Keratinocyte (primary cell): ENCODE results near the gene ADAMTS2. TPM values are rescaled to one million over a fixed set of nuclear protein-coding genes. Genes with fewer than 3 reads are reported as not detected.

Experiments used
- DNase-seq: peaks from one replicate; pipeline ENCODE4 v3.0.0-alpha.2; 2011; ENCODE audit warnings: low read depth, missing footprints, low spot score
- FAIRE-seq: peaks from 2 replicates; lab custom pipeline; 2011; peaks lifted over from hg19 to GRCh38; lab: Jason Lieb, UNC
- H2AFZ ChIP-seq: 2 replicates; pipeline ENCODE4 v1.6.0; 2012; ENCODE audit warnings: low read length, control low read depth, inconsistent platforms; ENCODE audit not compliant: control insufficient read depth
- H3K27ac ChIP-seq: 2 replicates; pipeline ENCODE4 v1.5.1; 2011; ENCODE audit warnings: low read length; ENCODE audit not compliant: control insufficient read depth, insufficient read depth
- H3K27me3 ChIP-seq: 3 replicates; pipeline ENCODE4 v1.6.0; 2011; ENCODE audit warnings: low read length; ENCODE audit not compliant: control insufficient read depth, insufficient read depth; ENCODE audit errors: extremely low read depth
- H3K36me3 ChIP-seq, 2 experiments: 2 replicates in 1 of 2; 3 replicates in 1 of 2; pipeline ENCODE4 v1.5.1; 2011; ENCODE audit warnings: low read length in 2 of 2, mild to moderate bottlenecking in 1 of 2; ENCODE audit not compliant: control insufficient read depth in 2 of 2, insufficient read depth in 2 of 2; ENCODE audit errors: extremely low read depth in 1 of 2
- H3K4me1 ChIP-seq: 3 replicates; pipeline ENCODE4 v1.5.1; 2011; ENCODE audit warnings: low read length; ENCODE audit not compliant: control insufficient read depth, insufficient read depth; ENCODE audit errors: extremely low read depth
- H3K4me2 ChIP-seq: 3 replicates; pipeline ENCODE4 v1.6.0; 2011; ENCODE audit warnings: low read depth, low read length; ENCODE audit not compliant: control insufficient read depth, insufficient read depth; ENCODE audit errors: extremely low read depth
- H3K4me3 ChIP-seq, 3 experiments: fragments of 200-600 bp in 1 of 3; sonication (generic) in 1 of 3; 2 replicates in 2 of 3; 3 replicates in 1 of 3; pipeline ENCODE4 v1.5.1; 2011 to 2016; ENCODE audit warnings: low read length in 3 of 3, mild to moderate bottlenecking in 3 of 3, control low read depth in 2 of 3, inconsistent platforms in 1 of 3, low read depth in 1 of 3, mixed read lengths in 1 of 3, mixed run types in 1 of 3, moderate library complexity in 1 of 3; ENCODE audit not compliant: control insufficient read depth in 2 of 3, insufficient read depth in 2 of 3; ENCODE audit errors: extremely low read depth in 1 of 3
- H3K79me2 ChIP-seq: 2 replicates; pipeline ENCODE4 v1.6.0; 2012; ENCODE audit warnings: low read length; ENCODE audit not compliant: control insufficient read depth, insufficient read depth
- H3K9ac ChIP-seq: 3 replicates; pipeline ENCODE4 v1.6.0; 2011; ENCODE audit warnings: low read length; ENCODE audit not compliant: control insufficient read depth, insufficient read depth; ENCODE audit errors: extremely low read depth
- H3K9me1 ChIP-seq: 3 replicates; pipeline ENCODE4 v1.6.0; 2011; ENCODE audit warnings: low read length; ENCODE audit not compliant: control insufficient read depth, insufficient read depth; ENCODE audit errors: extremely low read depth
- H3K9me3 ChIP-seq: 2 replicates; pipeline ENCODE4 v1.5.1; 2012; ENCODE audit warnings: low read depth, low read length; ENCODE audit not compliant: control insufficient read depth
- H4K20me1 ChIP-seq: 3 replicates; pipeline ENCODE4 v1.6.0; 2011; ENCODE audit warnings: low read length; ENCODE audit not compliant: control insufficient read depth, insufficient read depth; ENCODE audit errors: extremely low read depth
- EZH2 ChIP-seq: IDR thresholded peaks from one replicate; pipeline ENCODE4 v1.6.1; 2012; ENCODE audit warnings: inconsistent platforms, mild to moderate bottlenecking, low read length, moderate library complexity
- dilution Hi-C: fragments of 300-500 bp; cut with MboI; formaldehyde crosslinking; loops from one replicate; pipeline ENCODE4 v1.7.0; 2020; ENCODE audit warnings: low sequenced_read_pairs; ENCODE audit not compliant: extremely low pct_ligation_motif_present
- polyA plus RNA-seq, 5 experiments: library from polyadenylated mRNA; depleted of rRNA in 3 of 5; stranded (reverse) in 3 of 5; stranded (forward) in 1 of 5; unstranded in 1 of 5; fragments of >200 nt; gene quantifications; 1 replicate in 1 of 5; 2 replicates in 3 of 5; 3 replicates in 1 of 5; pipeline versions ENCODE4 v1.2.1 to v1.2.3, GENCODE V29; 2011 to 2012; ENCODE audit warnings: missing spikeins in 2 of 5, low read depth in 1 of 5, low replicate concordance in 1 of 5
- TF ChIP-seq, protein P1 (sequence below), 3 experiments: IDR thresholded peaks in 1 of 3; conservative IDR thresholded peaks in 1 of 3; optimal IDR thresholded peaks in 1 of 3; 2 replicates in 2 of 3; 3 replicates in 1 of 3; pipeline versions ENCODE3 to v1.5.1; 2011; ENCODE audit warnings: low read length in 3 of 3, mild to moderate bottlenecking in 3 of 3, moderate library complexity in 2 of 3, control low read depth in 1 of 3, inconsistent platforms in 1 of 3; ENCODE audit not compliant: insufficient read depth in 2 of 3; ENCODE audit errors: extremely low read depth in 1 of 3

The ADAMTS2 gene
- polyA plus RNA-seq, 1 donor (not counting 4 experiments of a cell fraction or from before 2014, with no cell fraction given), result not detected

DNA sequence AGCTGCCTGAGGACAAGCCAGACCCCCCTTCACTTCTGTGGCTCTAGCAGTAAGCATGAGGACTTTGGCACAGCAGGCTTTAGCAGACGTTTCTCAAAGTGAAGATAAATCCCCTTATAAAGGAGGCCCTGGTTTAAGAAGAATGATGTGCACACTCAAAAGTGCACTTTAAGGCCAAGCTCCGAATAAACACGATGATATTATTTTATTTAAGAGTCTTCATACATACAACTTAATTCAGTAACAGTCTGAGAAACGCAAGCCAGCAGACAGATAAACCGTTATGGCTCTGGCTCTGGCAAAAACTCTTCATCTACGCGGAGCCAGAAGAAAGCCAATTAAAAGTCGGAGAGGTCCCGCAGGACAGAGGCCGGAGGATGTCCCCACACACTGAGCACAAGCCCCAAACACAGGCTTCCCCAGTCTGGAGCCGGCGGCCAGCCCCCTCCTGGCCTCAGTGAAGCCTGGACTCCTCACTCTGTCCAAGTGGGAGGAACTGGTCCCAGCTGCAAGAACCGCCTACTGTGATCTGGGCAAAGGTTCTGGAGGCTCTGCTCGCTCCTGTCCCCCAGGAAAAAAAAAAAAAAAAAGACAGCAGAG is 44.6 kb downstream of the ADAMTS2 start:
- H3K4me3 ChIP-seq, result no peak overlapping the region
- dilution Hi-C loops, result no loop called here
- no peak overlapping the region for H3K9ac ChIP-seq
- no peak overlapping the region for H3K4me2 ChIP-seq
- TF ChIP-seq, protein P1, sequence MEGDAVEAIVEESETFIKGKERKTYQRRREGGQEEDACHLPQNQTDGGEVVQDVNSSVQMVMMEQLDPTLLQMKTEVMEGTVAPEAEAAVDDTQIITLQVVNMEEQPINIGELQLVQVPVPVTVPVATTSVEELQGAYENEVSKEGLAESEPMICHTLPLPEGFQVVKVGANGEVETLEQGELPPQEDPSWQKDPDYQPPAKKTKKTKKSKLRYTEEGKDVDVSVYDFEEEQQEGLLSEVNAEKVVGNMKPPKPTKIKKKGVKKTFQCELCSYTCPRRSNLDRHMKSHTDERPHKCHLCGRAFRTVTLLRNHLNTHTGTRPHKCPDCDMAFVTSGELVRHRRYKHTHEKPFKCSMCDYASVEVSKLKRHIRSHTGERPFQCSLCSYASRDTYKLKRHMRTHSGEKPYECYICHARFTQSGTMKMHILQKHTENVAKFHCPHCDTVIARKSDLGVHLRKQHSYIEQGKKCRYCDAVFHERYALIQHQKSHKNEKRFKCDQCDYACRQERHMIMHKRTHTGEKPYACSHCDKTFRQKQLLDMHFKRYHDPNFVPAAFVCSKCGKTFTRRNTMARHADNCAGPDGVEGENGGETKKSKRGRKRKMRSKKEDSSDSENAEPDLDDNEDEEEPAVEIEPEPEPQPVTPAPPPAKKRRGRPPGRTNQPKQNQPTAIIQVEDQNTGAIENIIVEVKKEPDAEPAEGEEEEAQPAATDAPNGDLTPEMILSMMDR (optimal IDR thresholded peaks at IDR 0.05 in 1 of 3, IDR thresholded peaks at IDR 0.05 in 1 of 3, conservative IDR thresholded peaks at IDR 0.05 in 1 of 3; ENCODE audit: extremely low read depth in 1 of 3, insufficient read depth in 2 of 3, low read length in 3 of 3), result no peak
- no peak for TF ChIP-seq EZH2
- no peaks in the 10 kb centered on the region for H3K36me3 ChIP-seq
- peaks cover 10% of the 10 kb centered on the region for H3K9me3 ChIP-seq
- H4K20me1 ChIP-seq, result no peaks in the 10 kb centered on the region
- DNase-seq, result no peak
- no peaks in the 10 kb centered on the region for H3K79me2 ChIP-seq
- no peaks in the 10 kb centered on the region for H3K27me3 ChIP-seq
- no peaks in the 10 kb centered on the region for H3K4me1 ChIP-seq
- FAIRE-seq, result no peak
- H2AFZ ChIP-seq, result no peak overlapping the region
- H3K27ac ChIP-seq, result no peak overlapping the region
- no peaks in the 10 kb centered on the region for H3K9me1 ChIP-seq

DNA sequence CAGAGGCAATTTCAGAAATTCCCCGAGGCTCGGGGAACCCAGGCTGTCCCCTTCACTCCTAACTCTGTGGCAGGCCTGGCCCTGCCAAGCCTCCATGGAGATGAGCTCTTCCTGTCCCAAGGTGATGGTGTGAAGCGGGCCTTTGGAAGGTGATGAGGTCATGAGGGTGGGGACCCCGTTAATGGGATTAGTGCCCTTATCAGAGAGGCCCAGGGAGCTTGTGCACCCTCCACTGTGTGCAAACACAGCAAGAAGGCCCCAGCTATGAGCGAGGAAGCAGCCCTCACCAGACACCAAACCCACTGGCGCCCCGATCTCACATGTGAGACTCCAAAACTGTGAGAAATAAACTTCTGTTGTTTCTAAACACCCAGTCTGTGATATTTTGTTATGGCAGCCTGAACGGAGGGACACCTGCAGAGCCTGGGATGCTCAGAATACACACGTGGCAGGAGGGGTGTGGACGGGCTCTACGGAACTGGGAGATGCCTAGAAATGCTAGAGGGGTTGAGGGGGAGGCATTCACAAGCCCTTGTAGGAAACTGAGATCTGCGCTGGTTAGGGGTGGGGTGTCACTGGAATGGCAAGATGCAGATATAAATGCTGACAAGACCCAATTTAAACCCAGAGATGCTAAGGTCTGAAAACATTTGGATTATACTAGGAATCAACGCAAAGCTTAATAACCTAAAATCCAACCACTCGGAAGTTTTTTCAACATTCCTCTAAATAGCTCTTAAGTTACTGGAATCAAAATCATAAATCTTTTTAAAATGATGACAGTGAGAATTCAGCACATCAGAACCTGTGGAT is 46.9 kb downstream of the ADAMTS2 start:
- Histone ChIP-seq H2AFZ (no peak overlapping the region), H3K27ac (no peak overlapping the region), H3K9ac (no peak overlapping the region), H4K20me1 (no peaks in the 10 kb centered on the region), H3K9me1 (no peaks in the 10 kb centered on the region), H3K36me3 (no peaks in the 10 kb centered on the region), H3K4me3 (no peak overlapping the region), H3K27me3 (no peaks in the 10 kb centered on the region), H3K4me1 (no peaks in the 10 kb centered on the region), H3K4me2 (no peak overlapping the region), H3K79me2 (no peaks in the 10 kb centered on the region), H3K9me3 (peaks cover 10% of the 10 kb centered on the region)
- no peak for DNase-seq
- no peak for TF ChIP-seq EZH2
- TF ChIP-seq, protein P1 (optimal IDR thresholded peaks at IDR 0.05 in 1 of 3, IDR thresholded peaks at IDR 0.05 in 1 of 3, conservative IDR thresholded peaks at IDR 0.05 in 1 of 3; ENCODE audit: extremely low read depth in 1 of 3, insufficient read depth in 2 of 3, low read length in 3 of 3), result no peak
- dilution Hi-C loops, result no loop called here
- no peak for FAIRE-seq
